Esophagus muscularis mucosa (tissue), 3 donors: ENCODE results near the gene KRTAP21-2.
"Not testable (repeated sequence)": the region's sequence is repeated elsewhere in the genome, so short reads cannot be mapped to it uniquely, and the experiment has no call there.

Source experiments
- POLR2A ChIP-seq: fragments of 450-650 bp; IDR thresholded peaks from one replicate; pipeline ENCODE4 v1.6.1; 2017; ENCODE audit warnings: antibody characterized with exemption, moderate library complexity, mild to moderate bottlenecking, low read depth
- POLR2AphosphoS5 ChIP-seq, 2 donors: sonication (generic); formaldehyde crosslinking; IDR thresholded peaks; one replicate each; pipeline ENCODE4 v1.6.1; 2017; ENCODE audit warnings: antibody characterized with exemption in 2 of 2
- TF ChIP-seq, protein P1 (sequence below), 3 experiments: fragments of 200-600 bp in 2 of 3; fragments of 450-650 bp in 1 of 3; sonication (generic) in 2 of 3; IDR thresholded peaks; one replicate each; pipeline ENCODE4 v1.5.1; 2017 to 2019; ENCODE audit warnings: antibody characterized with exemption in 3 of 3, mild to moderate bottlenecking in 2 of 3, moderate library complexity in 1 of 3

DNA sequence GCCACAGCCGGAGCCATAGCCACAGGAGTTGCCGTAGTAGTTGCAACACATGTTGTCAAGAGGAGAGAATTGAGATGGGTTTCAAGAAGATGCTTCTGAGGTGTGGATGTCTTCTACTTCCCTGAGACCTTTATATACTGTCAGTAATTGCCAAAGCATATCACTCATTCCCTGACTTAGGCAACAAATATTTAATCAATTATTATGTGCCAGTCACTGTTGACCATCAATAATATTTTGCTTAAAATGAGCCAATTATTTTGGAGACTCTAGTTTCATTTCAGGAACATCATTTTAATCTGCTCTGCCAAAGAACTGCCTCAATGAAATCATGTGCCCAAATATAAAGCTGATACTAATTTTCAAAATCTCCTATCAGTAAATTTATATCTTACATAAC lies 8.3 kb upstream of the KRTAP21-2 start, which contains the start of gene KRTAP21-1:
- TF ChIP-seq, protein P1, sequence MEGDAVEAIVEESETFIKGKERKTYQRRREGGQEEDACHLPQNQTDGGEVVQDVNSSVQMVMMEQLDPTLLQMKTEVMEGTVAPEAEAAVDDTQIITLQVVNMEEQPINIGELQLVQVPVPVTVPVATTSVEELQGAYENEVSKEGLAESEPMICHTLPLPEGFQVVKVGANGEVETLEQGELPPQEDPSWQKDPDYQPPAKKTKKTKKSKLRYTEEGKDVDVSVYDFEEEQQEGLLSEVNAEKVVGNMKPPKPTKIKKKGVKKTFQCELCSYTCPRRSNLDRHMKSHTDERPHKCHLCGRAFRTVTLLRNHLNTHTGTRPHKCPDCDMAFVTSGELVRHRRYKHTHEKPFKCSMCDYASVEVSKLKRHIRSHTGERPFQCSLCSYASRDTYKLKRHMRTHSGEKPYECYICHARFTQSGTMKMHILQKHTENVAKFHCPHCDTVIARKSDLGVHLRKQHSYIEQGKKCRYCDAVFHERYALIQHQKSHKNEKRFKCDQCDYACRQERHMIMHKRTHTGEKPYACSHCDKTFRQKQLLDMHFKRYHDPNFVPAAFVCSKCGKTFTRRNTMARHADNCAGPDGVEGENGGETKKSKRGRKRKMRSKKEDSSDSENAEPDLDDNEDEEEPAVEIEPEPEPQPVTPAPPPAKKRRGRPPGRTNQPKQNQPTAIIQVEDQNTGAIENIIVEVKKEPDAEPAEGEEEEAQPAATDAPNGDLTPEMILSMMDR (IDR thresholded peaks at IDR 0.05), result not testable (repeated sequence)
- not testable (repeated sequence) for TF ChIP-seq POLR2A; POLR2AphosphoS5 (IDR thresholded peaks at IDR 0.05)
